ENCODE results near the gene CBX2.

The CBX2 gene

GRCh38 chr17:79785017-79785899 is 7.3 kb downstream of the CBX2 start:
- DNase-seq (ENCODE audit: low read depth), result no peak
- H3K4me3 ChIP-seq (ENCODE audit: low read length), result no peak overlapping the region
- TF ChIP-seq, protein P1, sequence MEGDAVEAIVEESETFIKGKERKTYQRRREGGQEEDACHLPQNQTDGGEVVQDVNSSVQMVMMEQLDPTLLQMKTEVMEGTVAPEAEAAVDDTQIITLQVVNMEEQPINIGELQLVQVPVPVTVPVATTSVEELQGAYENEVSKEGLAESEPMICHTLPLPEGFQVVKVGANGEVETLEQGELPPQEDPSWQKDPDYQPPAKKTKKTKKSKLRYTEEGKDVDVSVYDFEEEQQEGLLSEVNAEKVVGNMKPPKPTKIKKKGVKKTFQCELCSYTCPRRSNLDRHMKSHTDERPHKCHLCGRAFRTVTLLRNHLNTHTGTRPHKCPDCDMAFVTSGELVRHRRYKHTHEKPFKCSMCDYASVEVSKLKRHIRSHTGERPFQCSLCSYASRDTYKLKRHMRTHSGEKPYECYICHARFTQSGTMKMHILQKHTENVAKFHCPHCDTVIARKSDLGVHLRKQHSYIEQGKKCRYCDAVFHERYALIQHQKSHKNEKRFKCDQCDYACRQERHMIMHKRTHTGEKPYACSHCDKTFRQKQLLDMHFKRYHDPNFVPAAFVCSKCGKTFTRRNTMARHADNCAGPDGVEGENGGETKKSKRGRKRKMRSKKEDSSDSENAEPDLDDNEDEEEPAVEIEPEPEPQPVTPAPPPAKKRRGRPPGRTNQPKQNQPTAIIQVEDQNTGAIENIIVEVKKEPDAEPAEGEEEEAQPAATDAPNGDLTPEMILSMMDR (IDR thresholded peaks at IDR 0.05; ENCODE audit: insufficient read depth, low read depth, low read length, missing control alignments), result no peak

- DNase-seq (ENCODE audit: low read depth), result no peak
- no peak overlapping the region for H3K4me3 ChIP-seq (ENCODE audit: low read length)
- TF ChIP-seq, protein P1 (IDR thresholded peaks at IDR 0.05; ENCODE audit: insufficient read depth, low read depth, low read length, missing control alignments), result no peak
Measured at GRCh38 chr17:79785900-79786810, 8.2 kb downstream of the CBX2 start.

DNA sequence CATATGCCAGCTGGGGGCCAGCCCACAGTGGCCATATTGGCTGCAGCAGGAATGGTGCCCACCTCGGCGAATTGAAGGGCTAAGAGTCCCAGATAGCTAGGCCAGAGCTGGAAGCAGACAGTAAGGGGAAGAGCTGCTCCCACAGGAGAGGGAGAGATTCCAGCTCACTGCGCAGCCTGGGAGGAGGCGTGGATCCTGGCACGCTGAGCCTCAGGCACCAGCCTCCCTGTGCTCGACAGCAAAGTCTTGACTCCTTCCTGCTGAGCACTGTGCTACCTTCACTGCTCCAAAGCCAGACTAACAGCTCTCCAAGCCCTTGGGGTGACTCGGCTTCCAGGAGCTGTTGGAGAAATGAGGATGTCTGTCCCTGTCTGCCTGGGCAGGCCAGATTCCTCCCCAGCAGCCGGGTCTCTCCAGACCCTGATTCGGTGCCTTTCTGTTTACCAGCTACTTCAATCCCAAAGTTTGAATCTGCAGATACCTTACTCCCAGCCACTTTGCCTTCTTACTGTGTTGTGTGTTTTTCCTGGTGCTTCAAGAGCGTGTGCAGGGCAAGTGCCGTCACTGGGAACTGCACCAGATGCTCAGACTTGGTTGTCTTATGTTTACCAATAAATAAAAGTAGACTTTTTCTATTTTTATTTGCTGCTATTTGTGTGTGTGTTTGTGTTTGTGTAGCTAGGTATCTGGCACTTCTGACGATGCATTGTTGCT is 9.1 kb downstream of the CBX2 start:
- TF ChIP-seq, protein P1 (IDR thresholded peaks at IDR 0.05; ENCODE audit: insufficient read depth, low read depth, low read length, missing control alignments), result no peak
- no peak overlapping the region for H3K4me3 ChIP-seq (ENCODE audit: low read length)
- no peak for DNase-seq (ENCODE audit: low read depth)

DNA sequence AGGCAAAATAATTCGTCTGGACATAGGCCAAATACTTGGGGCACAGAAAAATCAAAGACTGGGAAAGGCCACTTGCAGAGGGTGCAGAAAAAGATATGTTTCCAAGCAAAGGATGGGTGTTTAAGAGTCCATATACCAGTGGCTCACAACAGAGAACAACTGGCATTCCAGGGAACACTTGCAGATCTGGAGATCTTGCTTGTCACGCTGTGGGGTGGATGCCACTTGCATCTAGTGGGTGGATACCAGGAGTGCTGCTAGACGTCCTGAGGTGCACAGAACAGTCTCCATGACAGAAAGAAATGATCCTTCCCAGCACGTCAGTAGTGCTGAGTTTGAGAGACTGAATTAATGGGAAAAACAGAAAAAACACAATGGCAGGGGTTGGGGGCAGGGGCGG is 10.5 kb downstream of the CBX2 start:
- no peak overlapping the region for H3K4me3 ChIP-seq (ENCODE audit: low read length)
- no peak for DNase-seq (ENCODE audit: low read depth)
- TF ChIP-seq, protein P1 (IDR thresholded peaks at IDR 0.05; ENCODE audit: insufficient read depth, low read depth, low read length, missing control alignments), result no peak

DNA sequence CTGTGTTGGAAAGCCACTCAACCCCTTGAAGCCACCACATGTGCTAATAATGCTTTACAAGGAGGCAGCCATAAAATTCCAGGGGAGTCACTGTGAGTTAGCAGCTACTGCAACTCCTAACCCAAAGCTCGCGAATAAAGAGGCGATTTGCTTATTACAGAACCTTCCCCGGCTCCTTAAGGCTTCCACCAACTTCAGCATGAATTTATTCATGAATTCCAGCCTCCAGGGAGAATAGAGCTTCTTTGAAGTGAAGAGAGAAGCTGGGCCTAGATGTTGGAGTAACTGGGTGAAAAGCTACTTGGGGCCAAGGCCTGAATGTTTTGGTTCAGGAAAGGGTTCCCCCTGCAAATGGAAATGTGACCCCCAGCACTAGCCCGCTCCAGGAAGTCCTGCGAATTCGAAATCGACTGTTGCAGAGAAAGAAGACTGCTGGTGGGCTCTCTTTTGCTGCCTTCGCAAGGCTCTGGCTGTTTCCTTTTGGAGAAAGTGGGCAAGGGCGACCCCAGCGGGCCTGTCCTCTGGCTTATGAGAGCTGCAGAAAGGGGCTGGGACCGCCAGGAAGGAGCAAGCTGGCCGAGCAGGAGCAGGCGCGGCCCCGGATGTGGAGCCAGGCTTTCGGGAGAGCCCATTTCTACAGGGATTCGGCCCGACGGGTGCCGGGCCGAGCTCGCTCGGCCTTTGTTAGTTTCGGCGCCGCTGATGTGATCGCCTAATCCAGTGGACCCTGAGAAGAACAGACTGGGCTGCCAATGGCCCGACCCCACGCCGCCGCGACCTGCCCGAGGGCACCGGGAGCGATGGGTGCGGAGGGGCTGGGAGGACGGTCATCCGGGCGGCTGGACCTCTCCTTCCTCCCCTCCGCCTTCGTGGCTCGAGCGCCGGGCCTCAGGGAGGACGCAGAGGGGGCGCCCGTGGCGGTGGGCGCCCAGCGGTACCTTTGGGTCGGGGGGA is 11.3 kb downstream of the CBX2 start:
- TF ChIP-seq, protein P1 (IDR thresholded peaks at IDR 0.05; ENCODE audit: insufficient read depth, low read depth, low read length, missing control alignments), result no peak
- H3K4me3 ChIP-seq (ENCODE audit: low read length), result no peak overlapping the region
- DNase-seq (ENCODE audit: low read depth), result no peak
